Right renal pelvis (tissue), 4 donors: ENCODE data around the gene KCNJ4. TPM values are rescaled to one million over a fixed set of nuclear protein-coding genes. Genes with fewer than 3 reads are reported as not detected.
"Not testable (repeated sequence)": the region's sequence is repeated elsewhere in the genome, so short reads cannot be mapped to it uniquely, and the experiment has no call there.

ENCODE experiments used
- DNase-seq, 4 donors: peaks; one replicate each; pipeline ENCODE4 v3.0.0-alpha.2; 2013; ENCODE audit warnings: low read depth in 4 of 4, low spot score in 3 of 4, missing footprints in 1 of 4
- polyA plus RNA-seq, 4 donors: library from polyadenylated mRNA; unstranded; fragments of 120-200 nt; gene quantifications; one replicate each; pipeline ENCODE4 v1.2.1, GENCODE V29; 2013; ENCODE audit not compliant: insufficient read length in 4 of 4

Gene KCNJ4
- polyA plus RNA-seq, 4 donors = 0.17 to 0.51 (median 0.28) TPM

DNA sequence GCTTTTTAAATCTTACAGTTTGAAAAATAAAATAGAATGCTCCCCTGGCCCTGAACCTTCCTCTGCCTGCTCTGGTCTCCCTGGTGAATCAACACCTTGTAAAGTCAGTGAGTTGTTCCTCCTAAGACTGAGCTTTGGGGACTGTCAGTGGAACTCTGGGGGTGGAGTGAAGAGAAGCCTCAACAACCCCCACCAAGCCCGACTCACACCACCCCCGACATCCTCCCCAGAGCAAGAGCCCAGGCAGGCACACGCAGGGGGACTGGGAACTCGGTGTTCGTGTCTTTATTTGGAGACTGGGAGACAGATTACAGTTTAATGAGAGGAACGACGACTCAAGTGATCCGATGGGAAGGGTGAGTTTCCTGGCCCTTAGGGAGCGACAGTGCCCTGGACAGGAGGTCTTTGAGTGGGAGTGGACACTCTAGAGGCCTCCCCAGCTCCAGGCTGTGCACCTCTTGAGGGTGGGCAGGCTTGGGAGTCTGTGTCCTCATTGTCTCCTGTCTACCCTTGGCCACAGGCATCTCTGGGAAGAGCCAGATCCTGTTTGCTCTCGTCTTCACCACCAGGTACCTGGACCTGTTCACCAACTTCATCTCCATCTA lies 19.1 kb upstream of the KCNJ4 start:
- no peak for DNase-seq

DNA sequence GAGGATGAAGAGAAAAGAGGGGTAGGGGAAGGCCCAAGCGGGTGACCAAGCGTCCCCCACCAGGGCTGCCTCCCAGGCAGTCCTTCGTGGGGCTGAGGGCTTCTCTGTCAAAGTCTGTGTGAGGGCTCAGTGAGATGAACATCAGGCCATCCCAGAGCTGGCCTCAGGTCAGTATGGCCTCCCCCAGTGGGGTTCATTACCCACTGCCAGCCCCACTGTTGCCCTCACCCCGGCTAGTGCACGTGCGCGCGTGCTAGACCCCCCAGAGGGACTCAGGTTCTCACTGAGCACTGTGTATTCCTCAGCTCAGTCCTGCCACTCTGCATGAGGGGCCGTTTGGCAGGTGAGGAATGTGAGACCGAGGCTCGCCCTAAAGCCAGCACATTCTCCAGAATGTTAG lies 16.2 kb upstream of the KCNJ4 start:
- no peak for DNase-seq

- not testable (repeated sequence) for DNase-seq
Measured at GRCh38 chr22:38470179-38470578, 15.2 kb upstream of the KCNJ4 start.

GRCh38 chr22:38469306-38469781 lies 14.3 kb upstream of the KCNJ4 start:
- DNase-seq = no peak

- DNase-seq = no peak
Measured at GRCh38 chr22:38468443-38469305, 13.7 kb upstream of the KCNJ4 start.

- DNase-seq = no peak
Measured at GRCh38 chr22:38467904-38468442, 13.0 kb upstream of the KCNJ4 start, which contains the start of gene KDELR3. KDELR3 (plus strand) TSS chr22:38468096; CDS start chr22:38468234, 138 bp downstream.

- no peak for DNase-seq
Measured at GRCh38 chr22:38467438-38467903, 12.5 kb upstream of the KCNJ4 start.

DNA sequence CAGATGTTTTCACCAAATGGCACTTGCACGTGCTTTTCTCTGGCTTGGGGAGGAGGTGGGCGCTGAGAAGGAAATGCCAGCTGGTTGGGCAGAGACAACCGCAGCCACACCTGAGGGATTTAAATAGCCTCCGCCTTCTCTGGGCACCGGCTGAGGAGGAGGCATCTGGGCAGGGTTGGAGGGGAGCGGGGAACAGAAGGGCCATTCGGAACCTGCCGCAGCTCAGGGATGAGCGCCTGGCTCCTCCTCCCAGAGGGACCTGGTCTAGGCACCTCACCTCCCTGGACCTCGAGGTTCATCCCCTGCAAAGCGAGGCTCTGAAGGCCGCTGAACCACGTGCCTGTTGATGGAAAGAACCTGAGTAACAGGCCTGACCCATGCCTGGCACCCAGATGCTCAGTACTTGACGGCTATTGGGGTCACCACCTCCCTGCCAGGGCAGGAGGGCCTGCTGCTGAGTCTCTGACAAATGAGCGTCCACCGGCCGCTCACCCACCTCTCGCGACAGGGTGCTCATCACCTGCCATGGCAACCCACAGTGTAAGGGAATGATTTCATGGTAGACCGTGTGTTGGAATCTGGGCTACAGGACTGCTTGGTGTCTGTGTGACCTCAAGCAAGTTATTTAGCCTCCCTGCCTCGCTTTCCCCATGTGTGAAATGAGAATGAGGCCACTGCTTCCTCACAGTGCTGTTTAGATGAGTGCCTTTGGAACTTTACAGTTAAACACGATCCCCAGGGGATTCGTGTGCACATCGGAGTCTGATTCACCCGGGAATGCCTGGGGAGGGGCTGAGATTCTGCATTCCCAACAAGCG lies 10.9 kb upstream of the KCNJ4 start:
- no peak for DNase-seq

GRCh38 chr22:38464992-38465672 lies 10.1 kb upstream of the KCNJ4 start:
- DNase-seq = no peak

- peak in 1 of 4 donors; percentile 65 for DNase-seq
Measured at GRCh38 chr22:38462960-38463784, 8.2 kb upstream of the KCNJ4 start.

DNA sequence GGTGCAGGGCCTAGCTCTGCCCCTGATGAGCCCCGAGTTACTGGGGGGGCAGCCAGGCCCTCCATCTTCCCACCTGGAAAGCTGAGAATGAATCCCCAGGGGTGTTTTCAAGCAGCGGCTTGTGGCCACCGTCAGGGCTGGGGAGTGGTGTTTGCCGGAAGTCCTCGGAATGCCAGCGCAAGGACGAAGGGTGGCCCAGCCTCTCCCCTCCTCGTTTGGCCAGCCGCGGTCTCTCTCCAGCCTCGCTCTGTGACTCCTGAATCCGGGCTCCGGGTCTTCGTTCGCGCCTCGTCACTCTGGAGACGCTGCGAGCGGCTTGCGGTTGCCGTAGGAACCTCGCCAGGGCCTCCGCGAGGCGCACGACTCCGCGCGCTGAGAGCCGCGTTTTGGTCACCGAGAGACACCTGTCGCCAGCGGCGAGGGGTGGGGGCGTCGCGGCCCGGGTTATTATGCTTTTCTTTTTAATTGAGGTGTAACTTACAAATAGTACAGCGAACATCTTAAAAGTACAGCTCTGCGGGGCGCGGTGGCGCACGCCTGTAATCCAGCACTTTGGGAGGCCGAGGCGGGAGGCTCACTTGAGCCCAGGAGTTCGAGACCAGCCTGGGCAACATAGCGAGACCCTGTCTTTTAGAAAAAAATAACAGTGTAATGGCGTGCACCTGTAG lies 6.5 kb upstream of the KCNJ4 start:
- peak; percentile 72 to 86 (median 79) for DNase-seq

DNA sequence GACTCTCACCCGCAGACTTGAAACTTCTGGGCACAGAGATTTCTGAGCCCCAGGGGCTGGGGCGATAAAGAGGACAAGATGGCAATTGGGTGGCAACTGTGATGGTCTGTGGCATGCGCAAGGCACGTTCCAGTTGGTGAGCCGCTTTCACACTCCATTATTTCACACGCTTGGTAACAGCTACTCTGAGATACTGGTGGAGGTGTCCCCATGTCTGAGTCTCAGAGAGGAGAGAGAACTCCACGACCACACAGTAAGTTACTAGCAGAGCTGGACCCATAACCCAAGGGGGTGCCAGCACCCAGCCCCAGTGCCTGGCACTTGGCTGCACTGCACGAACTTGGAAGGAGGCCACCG lies 6.0 kb upstream of the KCNJ4 start:
- DNase-seq = no peak

DNA sequence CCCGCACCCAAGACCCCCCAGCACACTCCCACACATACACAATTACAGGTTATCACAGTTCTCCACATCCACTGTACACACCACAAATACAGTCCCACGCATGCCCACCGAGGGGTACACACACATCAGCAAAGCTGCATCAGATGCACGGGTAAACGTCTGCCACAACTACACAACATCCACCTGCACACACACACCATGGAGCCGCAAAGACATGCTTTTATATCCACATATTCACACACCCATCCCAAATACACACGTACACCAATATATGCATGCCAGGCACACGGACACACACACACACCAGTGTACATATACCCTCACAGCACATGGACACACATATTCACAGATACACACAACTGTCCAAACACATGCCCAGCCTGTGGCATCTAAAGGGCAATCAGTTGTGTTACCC lies 5.4 kb upstream of the KCNJ4 start:
- no peak for DNase-seq

DNA sequence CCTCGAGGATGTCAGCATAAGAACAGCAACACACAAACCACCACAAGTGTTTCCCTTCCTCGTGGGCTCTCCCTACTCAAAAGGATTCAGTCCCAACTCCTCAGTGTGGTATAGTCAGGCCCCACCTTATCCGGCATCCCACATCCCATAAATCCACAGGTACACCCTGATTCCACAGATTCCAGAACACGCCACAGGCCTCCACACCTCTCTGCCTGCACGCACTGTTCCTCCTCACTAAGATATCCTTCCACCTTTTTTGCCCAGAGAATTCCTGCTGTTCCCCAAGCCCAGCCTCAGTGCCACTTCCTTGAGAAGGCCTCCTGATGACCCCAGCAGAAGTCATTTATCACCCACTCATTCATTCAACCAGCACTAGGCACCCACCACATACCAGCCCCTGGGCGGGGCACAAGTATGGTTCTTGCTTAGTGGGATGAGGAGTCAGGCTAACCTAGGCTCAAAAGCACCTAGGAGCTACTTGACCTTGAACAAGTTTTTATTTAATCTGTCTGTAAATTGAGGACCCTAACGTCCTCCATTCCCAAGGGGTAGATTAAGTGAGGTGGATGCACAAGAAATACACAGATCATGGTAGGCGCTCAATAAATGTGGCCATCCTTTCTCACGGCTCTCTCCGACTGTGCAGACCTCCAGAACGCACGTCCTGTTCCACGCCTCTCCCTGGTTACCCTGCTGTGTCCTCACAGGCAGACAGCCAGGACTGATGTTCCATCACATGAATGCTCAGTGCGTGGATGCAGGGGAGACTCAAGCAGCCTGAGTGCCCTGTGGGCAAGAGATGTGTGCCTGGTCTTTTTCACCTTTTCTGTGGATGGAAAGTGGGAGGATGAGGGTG lies 2.1 kb upstream of the KCNJ4 start:
- DNase-seq = no peak

DNA sequence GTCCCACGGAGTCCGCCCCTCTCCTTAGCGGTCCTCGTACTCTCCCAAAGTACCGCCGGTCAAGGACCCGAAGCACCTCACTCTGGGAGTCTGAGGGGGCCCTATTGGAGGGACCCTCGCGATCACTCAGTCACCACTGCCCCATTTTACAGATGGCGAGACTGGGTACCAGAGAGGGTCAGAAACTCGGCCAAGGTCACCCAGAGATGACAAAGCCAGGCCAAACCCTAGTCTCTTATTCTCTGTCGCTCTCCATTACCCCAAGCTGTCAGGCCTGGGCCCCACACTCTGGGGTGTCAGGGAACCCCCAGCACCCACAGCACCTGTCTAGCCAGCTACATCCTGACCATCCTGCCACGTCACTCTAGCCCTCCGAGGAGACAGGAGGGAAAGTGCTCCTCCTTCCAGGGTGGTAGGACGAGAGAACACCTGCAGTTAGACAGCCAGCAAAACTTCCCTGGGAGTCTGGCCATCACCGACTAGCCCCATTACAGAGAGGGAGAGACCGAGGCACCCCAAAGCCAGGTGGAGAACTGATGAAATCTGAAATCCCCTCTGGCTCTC lies 1.4 kb upstream of the KCNJ4 start:
- no peak for DNase-seq

DNA sequence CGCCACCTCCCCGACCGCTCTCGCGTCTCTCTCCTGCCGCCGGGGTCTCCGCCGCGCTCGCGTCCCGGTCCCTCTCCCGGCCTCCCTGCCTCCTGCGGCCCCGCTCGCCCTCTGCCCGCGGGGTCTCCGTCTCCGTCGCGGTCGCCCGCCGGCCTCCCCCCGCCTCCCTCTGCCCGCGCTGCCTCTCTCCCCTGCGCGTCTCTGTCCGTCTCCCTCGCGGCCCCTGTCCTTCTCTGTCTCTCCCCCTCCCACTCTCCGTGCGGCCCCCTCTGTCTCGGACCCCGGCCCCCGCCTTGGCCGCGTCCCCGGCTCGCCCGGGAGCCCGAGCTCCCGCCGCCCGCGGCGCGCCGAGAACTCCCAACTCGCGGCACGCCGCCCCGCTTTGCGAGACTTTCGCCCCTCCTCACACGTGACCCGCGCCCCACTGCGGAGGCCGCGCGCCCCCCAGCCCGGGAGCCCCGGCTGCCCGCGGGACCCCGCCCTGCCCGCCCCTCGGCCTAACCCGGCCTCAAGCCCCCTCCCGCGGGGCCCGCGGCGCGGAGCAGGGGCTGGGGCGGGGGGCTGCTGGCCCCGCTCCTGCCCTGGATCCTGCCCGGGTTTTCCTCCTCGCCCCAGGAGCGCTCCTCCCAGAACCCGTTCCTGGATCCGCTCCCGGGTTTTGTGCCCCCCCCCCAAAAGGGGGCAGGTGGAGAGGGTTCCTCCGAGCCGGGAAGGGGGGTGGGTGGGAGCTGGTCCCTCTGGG lies 702 bp upstream of the KCNJ4 start:
- no peak for DNase-seq
